Omental fat pad (tissue), 4 donors: ENCODE data around the gene DLK1. TPM values are rescaled to one million over a fixed set of nuclear protein-coding genes. Genes with fewer than 3 reads are reported as not detected.

Experiments used
- ATAC-seq: fragments of 150-250 bp; one replicate; pipeline ENCODE4 v1.9.1; 2016; ENCODE audit warnings: mild to moderate bottlenecking, moderate library complexity; ENCODE audit not compliant: low FRiP score
- DNase-seq: peaks from one replicate; pipeline ENCODE4 v3.0.0-alpha.2; 2019; ENCODE audit warnings: low spot score
- total RNA-seq, 4 donors: library from RNA; depleted of rRNA; stranded (reverse); fragments of >200 nt; gene quantifications; one replicate each; pipeline ENCODE4 v1.1.0, GENCODE V29; 2016
- TF ChIP-seq, protein P1 (sequence below), 3 donors: fragments of 450-650 bp; IDR thresholded peaks; one replicate each; pipeline ENCODE4 v1.5.1; 2016 to 2017; ENCODE audit warnings: antibody characterized with exemption in 3 of 3, mild to moderate bottlenecking in 3 of 3, moderate library complexity in 2 of 3

The DLK1 gene
- total RNA-seq, 4 donors from 2014 or later: not detected

DNA sequence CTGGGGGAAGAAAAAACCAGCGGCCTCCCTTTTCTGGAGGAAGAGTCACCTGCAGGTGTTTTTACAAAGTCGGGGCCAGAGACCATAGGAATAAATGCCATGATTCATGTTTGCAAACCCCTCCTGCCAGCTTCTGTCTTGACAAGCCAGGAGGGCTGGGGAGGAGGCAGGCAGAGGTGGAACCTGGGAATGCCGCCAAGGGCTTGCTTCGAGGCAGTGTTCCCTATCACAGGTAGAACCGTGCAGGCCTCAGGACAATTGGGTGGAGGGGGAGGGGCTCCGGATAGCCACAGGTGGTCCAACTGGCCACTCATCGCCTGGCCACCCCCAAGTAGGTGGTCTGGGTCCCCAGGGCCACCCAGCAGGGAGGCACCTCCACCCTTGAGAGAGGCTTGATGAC is 14.2 kb upstream of the DLK1 start:
- DNase-seq (no peak), ATAC-seq (no peak)
- TF ChIP-seq, protein P1, sequence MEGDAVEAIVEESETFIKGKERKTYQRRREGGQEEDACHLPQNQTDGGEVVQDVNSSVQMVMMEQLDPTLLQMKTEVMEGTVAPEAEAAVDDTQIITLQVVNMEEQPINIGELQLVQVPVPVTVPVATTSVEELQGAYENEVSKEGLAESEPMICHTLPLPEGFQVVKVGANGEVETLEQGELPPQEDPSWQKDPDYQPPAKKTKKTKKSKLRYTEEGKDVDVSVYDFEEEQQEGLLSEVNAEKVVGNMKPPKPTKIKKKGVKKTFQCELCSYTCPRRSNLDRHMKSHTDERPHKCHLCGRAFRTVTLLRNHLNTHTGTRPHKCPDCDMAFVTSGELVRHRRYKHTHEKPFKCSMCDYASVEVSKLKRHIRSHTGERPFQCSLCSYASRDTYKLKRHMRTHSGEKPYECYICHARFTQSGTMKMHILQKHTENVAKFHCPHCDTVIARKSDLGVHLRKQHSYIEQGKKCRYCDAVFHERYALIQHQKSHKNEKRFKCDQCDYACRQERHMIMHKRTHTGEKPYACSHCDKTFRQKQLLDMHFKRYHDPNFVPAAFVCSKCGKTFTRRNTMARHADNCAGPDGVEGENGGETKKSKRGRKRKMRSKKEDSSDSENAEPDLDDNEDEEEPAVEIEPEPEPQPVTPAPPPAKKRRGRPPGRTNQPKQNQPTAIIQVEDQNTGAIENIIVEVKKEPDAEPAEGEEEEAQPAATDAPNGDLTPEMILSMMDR (IDR thresholded peaks at IDR 0.05): no peak

DNA sequence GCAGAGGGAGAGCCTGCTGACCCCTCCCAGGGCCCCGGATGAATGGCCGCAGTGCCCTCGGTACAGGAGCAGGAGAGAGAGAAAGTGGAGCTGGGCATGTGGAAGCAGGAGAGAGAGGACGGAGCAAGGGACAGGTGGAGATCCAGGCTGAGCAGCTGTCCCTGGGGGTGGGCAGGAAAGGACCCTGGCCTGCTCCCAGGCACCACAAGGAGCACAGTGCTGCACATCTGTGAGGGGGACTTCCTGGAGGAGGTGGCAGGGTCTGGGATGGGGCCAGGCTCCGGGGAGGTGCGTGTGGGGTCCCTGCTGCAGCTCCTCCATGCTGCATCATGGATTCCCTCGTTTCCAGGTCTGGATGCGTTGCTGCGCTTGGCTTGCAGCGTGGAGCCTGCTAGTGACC is 13.0 kb upstream of the DLK1 start:
- DNase-seq (no peak), ATAC-seq (no peak)
- TF ChIP-seq, protein P1 (IDR thresholded peaks at IDR 0.05): no peak

DNA sequence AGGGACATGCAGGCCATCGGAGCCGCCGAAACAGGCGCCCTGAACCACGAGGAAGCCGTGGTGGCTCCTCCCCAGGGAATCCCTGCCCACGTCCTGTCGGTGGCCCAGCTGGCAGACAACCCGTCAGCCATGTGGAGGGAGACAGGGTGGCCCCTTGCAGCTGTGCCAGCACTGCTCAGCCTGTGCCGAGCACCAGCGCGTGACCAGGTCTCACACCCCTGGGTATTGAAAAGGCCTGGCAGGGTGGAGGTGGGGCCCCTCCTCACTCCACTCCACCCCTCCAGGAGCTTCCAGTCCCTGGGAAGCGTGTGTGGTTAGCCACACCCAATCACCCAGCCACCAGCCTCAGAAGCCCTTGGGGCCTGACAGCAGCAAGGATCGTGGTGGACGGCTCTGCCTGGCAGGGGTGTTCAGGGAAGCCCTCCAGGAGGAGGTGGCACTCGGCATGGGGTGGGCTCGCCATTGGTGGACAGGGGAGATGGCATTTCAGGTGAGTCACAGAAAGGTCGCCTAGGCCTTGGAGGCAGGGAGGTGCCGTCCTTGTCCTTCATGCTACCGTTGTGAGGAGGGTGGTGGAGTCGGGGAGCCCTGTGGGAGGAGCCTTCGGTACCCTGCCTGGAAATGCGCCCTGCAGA is 12.3 kb upstream of the DLK1 start:
- TF ChIP-seq, protein P1 (IDR thresholded peaks at IDR 0.05): no peak
- DNase-seq: no peak
- ATAC-seq: no peak

DNA sequence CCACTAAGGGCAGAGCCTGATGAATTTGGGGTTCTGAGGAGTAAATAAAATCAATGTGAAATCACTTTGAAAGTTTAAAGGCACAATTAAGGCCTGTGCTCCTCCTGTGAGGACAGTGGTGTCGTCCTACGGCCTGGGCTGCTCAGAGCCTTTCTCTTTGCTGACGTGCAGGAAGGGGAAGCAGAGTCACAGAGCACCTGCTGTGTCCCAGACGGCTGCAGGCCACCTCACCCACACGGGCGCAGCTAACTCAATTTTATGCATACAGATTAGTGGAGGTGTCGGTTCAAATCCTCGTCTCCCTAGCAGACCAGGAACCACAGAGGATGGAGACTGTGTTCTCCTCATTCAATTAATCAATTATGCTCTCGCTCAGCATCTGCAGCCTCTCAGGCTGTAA is 11.4 kb upstream of the DLK1 start:
- TF ChIP-seq, protein P1 (IDR thresholded peaks at IDR 0.05): no peak
- ATAC-seq: no peak
- DNase-seq: no peak

DNA sequence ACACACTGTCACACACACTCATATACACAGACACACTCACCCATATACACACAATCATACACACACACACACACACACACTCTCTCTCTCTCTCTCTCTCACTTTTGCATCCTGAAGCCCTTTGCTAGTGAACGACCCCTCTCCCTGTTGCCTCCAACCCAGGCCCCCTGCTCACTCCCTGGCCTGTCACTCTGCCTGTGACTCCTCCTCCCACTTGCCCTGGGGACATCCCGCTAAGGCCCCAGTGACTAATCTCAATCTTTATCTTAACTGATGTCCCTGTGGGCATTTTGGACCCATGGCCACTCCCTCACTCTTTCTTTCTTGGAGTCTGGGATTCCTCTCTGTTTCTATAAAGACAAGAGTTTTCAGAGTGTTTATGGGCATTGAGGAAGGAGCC is 10.9 kb upstream of the DLK1 start:
- TF ChIP-seq, protein P1 (IDR thresholded peaks at IDR 0.05): no peak
- ATAC-seq: no peak
- no peak for DNase-seq

DNA sequence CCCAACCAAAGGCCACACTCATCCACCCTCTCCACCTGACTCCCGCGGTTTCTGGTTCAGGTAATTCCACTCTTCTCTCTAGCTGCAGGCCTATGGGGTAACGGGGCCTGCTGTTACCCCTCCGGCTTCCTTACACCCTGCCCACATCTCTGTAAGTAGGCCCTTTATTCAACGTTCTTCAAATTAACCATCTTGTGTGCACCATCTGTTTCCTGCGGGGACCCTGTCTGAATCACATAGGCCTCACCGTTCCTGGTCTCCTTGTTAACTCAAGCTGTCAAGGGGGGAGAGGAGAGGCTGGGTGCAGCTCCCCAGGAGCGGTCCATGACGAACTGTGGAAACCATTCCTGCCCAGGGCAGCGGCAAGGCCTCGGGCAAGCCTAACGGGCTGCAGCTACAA is 9.3 kb upstream of the DLK1 start:
- no peak for ATAC-seq

More for the DNA sequence above, 9.3 kb upstream of the DLK1 start:
- TF ChIP-seq, protein P1 (IDR thresholded peaks at IDR 0.05): no peak
- no peak for DNase-seq
